ENCODE measurements around the gene FBXO17. TPM values are rescaled to one million over a fixed set of nuclear protein-coding genes. Genes with fewer than 3 reads are reported as not detected.

The FBXO17 gene
- total and polyA plus RNA-seq, 2 of the 13 experiments (the other 11 are each of a cell fraction or from before 2014, with no cell fraction given): 22.1 to 58.7 TPM

DNA sequence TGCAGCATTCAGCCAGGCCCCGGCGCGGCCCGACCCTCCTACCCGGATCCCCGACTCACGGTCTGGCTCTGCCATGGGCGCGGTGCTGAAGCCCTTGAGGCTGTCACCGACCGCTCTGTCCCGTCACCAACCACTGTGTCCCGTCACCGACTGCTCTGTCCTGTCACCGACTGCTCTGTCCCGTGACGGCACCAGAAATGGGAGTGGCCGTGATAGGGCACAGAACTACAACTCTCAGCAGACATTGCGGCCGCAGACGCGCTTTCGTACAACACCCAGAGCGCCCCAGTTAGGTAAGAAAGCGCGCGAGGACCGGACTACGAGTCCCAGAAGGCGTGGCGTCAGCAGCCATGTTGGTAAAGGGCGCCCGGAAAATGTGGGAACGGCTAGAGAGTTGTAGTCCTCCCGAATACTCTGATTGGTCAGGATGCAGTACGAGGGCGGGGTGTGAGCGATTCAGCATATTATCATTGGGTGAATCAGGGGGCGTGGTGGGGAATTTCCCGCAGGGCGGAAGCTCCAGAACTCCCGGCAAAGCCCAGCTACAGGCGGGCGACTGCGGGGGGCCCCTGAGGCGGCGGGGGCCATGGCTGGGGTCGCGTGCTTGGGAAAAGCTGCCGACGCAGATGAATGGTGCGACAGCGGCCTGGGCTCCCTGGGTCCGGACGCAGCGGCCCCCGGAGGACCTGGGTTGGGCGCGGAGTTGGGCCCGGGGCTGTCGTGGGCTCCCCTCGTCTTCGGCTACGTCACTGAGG lies 75.9 kb downstream of the FBXO17 start, which contains the start of the genes NFKBIB and SIRT2 (continued):
- no peak for TF ChIP-seq FIP1L1 (IDR thresholded peaks at IDR 0.05; ENCODE audit: borderline replicate concordance, insufficient read depth, low read depth, low read length)
- no peak for TF ChIP-seq ZNF484 (CRISPR knock-in tag; IDR thresholded peaks at IDR 0.05; ENCODE audit: borderline replicate concordance, low read depth)
- TF ChIP-seq, protein P1, sequence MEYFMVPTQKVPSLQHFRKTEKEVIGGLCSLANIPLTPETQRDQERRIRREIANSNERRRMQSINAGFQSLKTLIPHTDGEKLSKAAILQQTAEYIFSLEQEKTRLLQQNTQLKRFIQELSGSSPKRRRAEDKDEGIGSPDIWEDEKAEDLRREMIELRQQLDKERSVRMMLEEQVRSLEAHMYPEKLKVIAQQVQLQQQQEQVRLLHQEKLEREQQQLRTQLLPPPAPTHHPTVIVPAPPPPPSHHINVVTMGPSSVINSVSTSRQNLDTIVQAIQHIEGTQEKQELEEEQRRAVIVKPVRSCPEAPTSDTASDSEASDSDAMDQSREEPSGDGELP (IDR thresholded peaks at IDR 0.05; ENCODE audit: borderline replicate concordance, low read depth): no peak
- 0 out of 2 replicates have a peak, but pooled peaks have one; percentile 90 for TF ChIP-seq PCBP1 (IDR thresholded peaks at IDR 0.05; ENCODE audit: borderline replicate concordance, low read depth, low read length)
- peak; percentile 81 for TF ChIP-seq SP5 (CRISPR knock-in tag; IDR thresholded peaks at IDR 0.05; ENCODE audit: borderline replicate concordance, low read depth)
- TF ChIP-seq, protein P2, sequence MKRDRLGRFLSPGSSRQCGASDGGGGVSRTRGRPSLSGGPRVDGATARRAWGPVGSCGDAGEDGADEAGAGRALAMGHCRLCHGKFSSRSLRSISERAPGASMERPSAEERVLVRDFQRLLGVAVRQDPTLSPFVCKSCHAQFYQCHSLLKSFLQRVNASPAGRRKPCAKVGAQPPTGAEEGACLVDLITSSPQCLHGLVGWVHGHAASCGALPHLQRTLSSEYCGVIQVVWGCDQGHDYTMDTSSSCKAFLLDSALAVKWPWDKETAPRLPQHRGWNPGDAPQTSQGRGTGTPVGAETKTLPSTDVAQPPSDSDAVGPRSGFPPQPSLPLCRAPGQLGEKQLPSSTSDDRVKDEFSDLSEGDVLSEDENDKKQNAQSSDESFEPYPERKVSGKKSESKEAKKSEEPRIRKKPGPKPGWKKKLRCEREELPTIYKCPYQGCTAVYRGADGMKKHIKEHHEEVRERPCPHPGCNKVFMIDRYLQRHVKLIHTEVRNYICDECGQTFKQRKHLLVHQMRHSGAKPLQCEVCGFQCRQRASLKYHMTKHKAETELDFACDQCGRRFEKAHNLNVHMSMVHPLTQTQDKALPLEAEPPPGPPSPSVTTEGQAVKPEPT (CRISPR knock-in tag; IDR thresholded peaks at IDR 0.05; ENCODE audit: low read depth): no peak
- TF ChIP-seq ZNF746 (CRISPR knock-in tag; IDR thresholded peaks at IDR 0.05): no peak
- TF ChIP-seq ZNF556 (CRISPR knock-in tag; IDR thresholded peaks at IDR 0.05; ENCODE audit: borderline replicate concordance): peak; percentile 68; the same call in 1 of the 2 replicates
- TF ChIP-seq, protein P3, sequence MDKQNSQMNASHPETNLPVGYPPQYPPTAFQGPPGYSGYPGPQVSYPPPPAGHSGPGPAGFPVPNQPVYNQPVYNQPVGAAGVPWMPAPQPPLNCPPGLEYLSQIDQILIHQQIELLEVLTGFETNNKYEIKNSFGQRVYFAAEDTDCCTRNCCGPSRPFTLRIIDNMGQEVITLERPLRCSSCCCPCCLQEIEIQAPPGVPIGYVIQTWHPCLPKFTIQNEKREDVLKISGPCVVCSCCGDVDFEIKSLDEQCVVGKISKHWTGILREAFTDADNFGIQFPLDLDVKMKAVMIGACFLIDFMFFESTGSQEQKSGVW (CRISPR knock-in tag; IDR thresholded peaks at IDR 0.05; ENCODE audit: borderline replicate concordance): no peak
- TF ChIP-seq ZNF652 (CRISPR knock-in tag; IDR thresholded peaks at IDR 0.05; ENCODE audit: borderline replicate concordance, low read depth): no peak
- TF ChIP-seq, protein P4, sequence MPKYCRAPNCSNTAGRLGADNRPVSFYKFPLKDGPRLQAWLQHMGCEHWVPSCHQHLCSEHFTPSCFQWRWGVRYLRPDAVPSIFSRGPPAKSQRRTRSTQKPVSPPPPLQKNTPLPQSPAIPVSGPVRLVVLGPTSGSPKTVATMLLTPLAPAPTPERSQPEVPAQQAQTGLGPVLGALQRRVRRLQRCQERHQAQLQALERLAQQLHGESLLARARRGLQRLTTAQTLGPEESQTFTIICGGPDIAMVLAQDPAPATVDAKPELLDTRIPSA (CRISPR knock-in tag; IDR thresholded peaks at IDR 0.05; ENCODE audit: borderline replicate concordance): no peak
- TF ChIP-seq, protein P5, sequence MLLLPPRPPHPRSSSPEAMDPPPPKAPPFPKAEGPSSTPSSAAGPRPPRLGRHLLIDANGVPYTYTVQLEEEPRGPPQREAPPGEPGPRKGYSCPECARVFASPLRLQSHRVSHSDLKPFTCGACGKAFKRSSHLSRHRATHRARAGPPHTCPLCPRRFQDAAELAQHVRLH (CRISPR knock-in tag; IDR thresholded peaks at IDR 0.05; ENCODE audit: borderline replicate concordance, low read depth): peak; percentile 84; the same call in 1 of the 2 replicates
- TF ChIP-seq TBL1XR1 (IDR thresholded peaks at IDR 0.05; ENCODE audit: borderline replicate concordance, low read length, partially characterized antibody): peak; percentile 17
- no peak for TF ChIP-seq ZNF567 (CRISPR knock-in tag; IDR thresholded peaks at IDR 0.05; ENCODE audit: borderline replicate concordance)
- TF ChIP-seq, protein P6, sequence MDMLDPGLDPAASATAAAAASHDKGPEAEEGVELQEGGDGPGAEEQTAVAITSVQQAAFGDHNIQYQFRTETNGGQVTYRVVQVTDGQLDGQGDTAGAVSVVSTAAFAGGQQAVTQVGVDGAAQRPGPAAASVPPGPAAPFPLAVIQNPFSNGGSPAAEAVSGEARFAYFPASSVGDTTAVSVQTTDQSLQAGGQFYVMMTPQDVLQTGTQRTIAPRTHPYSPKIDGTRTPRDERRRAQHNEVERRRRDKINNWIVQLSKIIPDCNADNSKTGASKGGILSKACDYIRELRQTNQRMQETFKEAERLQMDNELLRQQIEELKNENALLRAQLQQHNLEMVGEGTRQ (IDR thresholded peaks at IDR 0.05; ENCODE audit: low read depth, low read length): no peak; the same call in none of the 2 replicates
- TF ChIP-seq, protein P6 (CRISPR knock-in tag; IDR thresholded peaks at IDR 0.05; ENCODE audit: borderline replicate concordance): peak; percentile 68
- TF ChIP-seq EHMT2 (IDR thresholded peaks at IDR 0.05; ENCODE audit: borderline replicate concordance, low read depth, low read length): no peak
- TF ChIP-seq, protein P7, sequence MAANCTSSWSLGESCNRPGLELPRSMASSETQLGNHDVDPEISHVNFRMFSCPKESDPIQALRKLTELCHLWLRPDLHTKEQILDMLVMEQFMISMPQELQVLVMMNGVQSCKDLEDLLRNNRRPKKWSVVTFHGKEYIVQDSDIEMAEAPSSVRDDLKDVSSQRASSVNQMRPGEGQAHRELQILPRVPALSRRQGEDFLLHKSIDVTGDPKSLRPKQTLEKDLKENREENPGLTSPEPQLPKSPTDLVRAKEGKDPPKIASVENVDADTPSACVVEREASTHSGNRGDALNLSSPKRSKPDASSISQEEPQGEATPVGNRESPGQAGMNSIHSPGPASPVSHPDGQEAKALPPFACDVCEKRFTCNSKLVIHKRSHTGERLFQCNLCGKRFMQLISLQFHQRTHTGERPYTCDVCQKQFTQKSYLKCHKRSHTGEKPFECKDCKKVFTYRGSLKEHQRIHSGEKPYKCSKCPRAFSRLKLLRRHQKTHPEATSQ (CRISPR knock-in tag; IDR thresholded peaks at IDR 0.05; ENCODE audit: borderline replicate concordance): no peak
- no peak for TF ChIP-seq MED8 (CRISPR knock-in tag; IDR thresholded peaks at IDR 0.05; ENCODE audit: insufficient replicate concordance)
